ENCODE measurements around the gene FRAT1. TPM values are rescaled to one million over a fixed set of nuclear protein-coding genes. Genes with fewer than 3 reads are reported as not detected.

Gene FRAT1
- polyA plus RNA-seq, result 0.56 and 0.64 TPM in 2 replicates

DNA sequence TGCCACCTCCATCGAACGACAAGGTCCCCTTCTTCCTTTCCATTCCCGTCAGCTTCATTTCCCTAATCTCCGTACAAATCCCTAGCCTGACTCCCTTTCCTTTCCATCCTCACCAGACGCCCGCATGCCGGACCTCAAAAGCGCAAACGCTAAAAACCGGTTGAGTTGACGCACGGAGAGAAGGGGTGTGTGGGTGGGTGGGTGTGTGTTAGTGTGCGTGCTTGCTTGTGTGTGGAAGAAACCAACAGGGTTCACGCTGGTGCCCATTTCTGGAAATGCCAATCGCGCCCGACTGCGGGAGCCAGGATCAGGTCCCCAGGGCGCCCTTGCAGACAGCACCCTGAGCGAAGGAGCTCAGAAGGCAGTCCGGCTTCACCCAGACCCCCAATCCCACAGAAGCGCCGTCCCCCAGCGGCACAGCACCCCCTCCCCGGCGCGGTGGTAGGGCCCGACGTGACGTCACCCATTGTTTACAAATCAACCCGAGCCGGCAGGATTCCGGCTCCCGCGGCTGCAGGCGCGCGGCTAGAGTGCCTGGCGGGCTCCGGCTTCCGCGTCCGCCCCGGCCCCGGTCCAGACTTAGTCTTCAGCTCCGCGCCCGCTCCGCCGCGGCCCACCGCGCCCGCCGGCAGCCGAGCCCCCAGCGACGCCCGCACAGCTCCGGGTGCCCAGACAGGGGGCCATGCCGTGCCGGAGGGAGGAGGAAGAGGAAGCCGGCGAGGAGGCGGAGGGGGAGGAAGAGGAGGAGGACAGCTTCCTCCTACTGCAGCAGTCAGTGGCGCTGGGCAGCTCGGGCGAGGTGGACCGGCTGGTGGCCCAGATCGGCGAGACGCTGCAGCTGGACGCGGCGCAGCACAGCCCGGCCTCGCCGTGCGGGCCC is at the start of gene FRAT1:
TSS of gene FRAT1 (plus strand) at position 500 of the 880 bp plus-strand sequence. CDS start at position 683, 183 bp downstream.

GRCh38 chr10:97292097-97292861 is 26.8 kb upstream of the FRAT1 start, which contains the start of gene ARHGAP19:
ARHGAP19 (minus strand) TSS chr10:97292637; CDS start chr10:97292627, 10 bp downstream.

DNA sequence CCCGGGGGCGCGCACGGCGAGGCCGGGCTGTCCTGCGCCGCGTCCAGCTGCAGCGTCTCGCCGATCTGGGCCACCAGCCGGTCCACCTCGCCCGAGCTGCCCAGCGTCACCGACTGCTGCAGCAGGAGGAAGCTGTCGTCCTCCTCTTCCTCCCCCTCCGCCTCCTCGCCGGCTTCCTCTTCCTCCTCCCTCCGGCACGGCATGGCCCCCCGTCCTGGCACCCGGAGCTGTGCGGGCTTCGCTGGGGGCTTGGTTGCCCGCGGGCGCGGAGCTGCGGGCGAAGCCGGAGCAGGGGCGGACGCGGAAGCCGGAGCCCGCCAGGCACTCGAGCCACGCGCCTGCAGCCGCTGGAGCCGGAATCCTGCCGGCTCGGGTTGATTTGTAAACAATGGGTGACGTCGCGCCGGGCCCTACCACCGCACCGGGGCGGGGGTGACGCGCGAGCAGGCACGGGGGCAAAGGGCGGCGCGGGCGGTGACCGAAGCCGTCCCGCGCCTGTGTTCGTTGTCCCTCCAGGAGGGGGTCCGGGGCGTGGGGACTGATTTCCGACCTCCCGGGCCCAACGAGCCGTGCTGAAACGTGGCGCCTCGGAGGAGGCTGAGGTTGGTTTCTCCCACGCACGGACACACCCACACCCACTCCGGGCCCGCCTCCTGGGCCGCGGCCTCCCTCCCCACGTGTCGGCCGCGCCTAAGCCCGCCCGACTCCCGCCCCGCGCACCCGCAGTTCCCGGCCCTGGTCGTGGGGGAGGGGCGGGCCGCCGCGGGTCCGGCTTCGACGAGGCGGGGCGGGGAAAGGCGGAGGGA is 15.5 kb downstream of the FRAT1 start, which contains the start of gene FRAT2:
TSS of gene FRAT2 (minus strand) at position 360 of the 806 bp plus-strand sequence. CDS start at position 203, 157 bp downstream.

Other genes with a start within 250 kb of the FRAT1 start
- gene SLIT1, start 133.3 kb upstream of the FRAT1 start, polyA plus RNA-seq, result 13.6 TPM in 1 of 2 replicates, not detected in the other
- gene ARHGAP19, start 26.6 kb upstream of the FRAT1 start, polyA plus RNA-seq, result 0.27 and 2.8 TPM in 2 replicates
- 1.8 and 2.5 TPM in 2 replicates for gene FRAT2, start 15.5 kb downstream of the FRAT1 start, polyA plus RNA-seq
- gene RRP12, start 82.1 kb downstream of the FRAT1 start, polyA plus RNA-seq, result 9.8 and 13.8 TPM in 2 replicates
- gene PGAM1, start 106.9 kb downstream of the FRAT1 start, polyA plus RNA-seq, result 308 and 376 TPM in 2 replicates
- gene EXOSC1, start 126.7 kb downstream of the FRAT1 start, polyA plus RNA-seq, result 70.6 and 106 TPM in 2 replicates
- gene ZDHHC16, start 126.9 kb downstream of the FRAT1 start, polyA plus RNA-seq, result 17.6 and 42.6 TPM in 2 replicates
- gene MMS19, start 179.2 kb downstream of the FRAT1 start, polyA plus RNA-seq, result 26.6 and 39.6 TPM in 2 replicates
- not detected in 2 replicates for gene UBTD1, start 179.7 kb downstream of the FRAT1 start, polyA plus RNA-seq

All from Purkinje cell (primary cell).